HCT116 (cell line): ENCODE measurements around the gene OAT. TPM values are rescaled to one million over a fixed set of nuclear protein-coding genes. Genes with fewer than 3 reads are reported as not detected.

Experiments used
- ATAC-seq: fragments of 200-7000 bp; cut with Tn5 transposase; 2 replicates; pipeline ENCODE4 v1.9.1; 2020; ENCODE audit warnings: mild to moderate bottlenecking, moderate library complexity
- BruUV-seq: library from RNA; stranded (reverse); fragments of 400-500 nt; replicated peaks from 2 replicates; lab custom pipeline; 2021; lab: Mats Ljungman, UMichigan
- CTCF ChIA-PET: fragments of 300-600 bp; sonication (Branson Sonifier 250); formaldehyde crosslinking; loops from one replicate; lab custom pipeline; 2021; ENCODE audit warnings: antibody characterized with exemption; lab: Charles Lee
- POLR2A ChIA-PET: fragments of 300-600, 350-600 bp; sonication (Branson Sonifier 250); formaldehyde crosslinking; loops from one replicate; lab custom pipeline; 2021; ENCODE audit warnings: antibody characterized with exemption; lab: Charles Lee
- RAD21 ChIA-PET, 2 experiments: fragments of 300-600 bp; sonication (Branson Sonifier 250); formaldehyde crosslinking; loops; one replicate each; lab custom pipeline; 2023; ENCODE audit warnings: low total read pairs in 2 of 2; ENCODE audit not compliant: uncharacterized antibody in 2 of 2, unreplicated experiment in 2 of 2, low non-redundant PET in 1 of 2; lab: Charles Lee
- DNase-seq: peaks from one replicate; pipeline ENCODE4 v3.0.0-alpha.2; 2010; ENCODE audit warnings: low read depth, low spot score
- H2AFZ ChIP-seq: fragments of 200-600 bp; shearing (Covaris generic), sonication (generic); 2 replicates; pipeline ENCODE4 v1.6.1; 2017; ENCODE audit warnings: low read depth, mixed run types, mixed read lengths, antibody characterized with exemption, low read length; ENCODE audit not compliant: poor library complexity, severe bottlenecking
- H3K27ac ChIP-seq: 2 replicates; pipeline ENCODE4 v1.5.1; 2012; ENCODE audit warnings: low read depth, low read length
- H3K27me3 ChIP-seq: fragments of 200-600 bp; sonication (generic); 2 replicates; pipeline ENCODE4 v1.6.1; 2016; ENCODE audit warnings: mixed run types, low read length, mixed read lengths; ENCODE audit not compliant: insufficient read depth
- H3K36me3 ChIP-seq, 2 experiments: fragments of 200-500 bp in 1 of 2; fragments of 200-600 bp in 1 of 2; sonication (Bioruptor generic) in 1 of 2; sonication (generic) in 1 of 2; 2 replicates each; pipeline versions ENCODE4 v1.5.1 to v1.6.1; 2014 to 2016; ENCODE audit warnings: low read length in 2 of 2, inconsistent platforms in 1 of 2, mixed read lengths in 1 of 2, mixed run types in 1 of 2; ENCODE audit not compliant: insufficient read depth in 2 of 2, control insufficient read depth in 1 of 2
- H3K4me1 ChIP-seq, 2 experiments: fragments of 200-600 bp in 1 of 2; sonication (generic) in 1 of 2; 2 replicates each; pipeline versions ENCODE4 v1.5.1 to v1.6.1; 2012 to 2017; ENCODE audit warnings: low read length in 2 of 2, inconsistent platforms in 1 of 2, mild to moderate bottlenecking in 1 of 2, mixed read lengths in 1 of 2, mixed run types in 1 of 2, moderate library complexity in 1 of 2; ENCODE audit not compliant: insufficient read depth in 2 of 2, control insufficient read depth in 1 of 2
- H3K4me2 ChIP-seq: fragments of 200-600 bp; sonication (generic); 2 replicates; pipeline ENCODE4 v1.6.1; 2017; ENCODE audit warnings: mixed run types, low read length, mixed read lengths
- H3K4me3 ChIP-seq, 2 experiments: fragments of 200-600 bp in 1 of 2; sonication (generic) in 1 of 2; replicated peaks in 1 of 2; 2 replicates each; pipeline ENCODE4 v1.5.1; 2011 to 2016; ENCODE audit warnings: low read length in 2 of 2, control low read depth in 1 of 2, low read depth in 1 of 2, mild to moderate bottlenecking in 1 of 2, mixed read lengths in 1 of 2, mixed run types in 1 of 2
- H3K79me2 ChIP-seq: fragments of 200-600 bp; sonication (generic); 2 replicates; pipeline ENCODE4 v1.6.1; 2017; ENCODE audit warnings: mild to moderate bottlenecking, mixed run types, low read length, moderate library complexity, mixed read lengths; ENCODE audit not compliant: insufficient read depth
- H3K9ac ChIP-seq: fragments of 200-600 bp; sonication (generic); 2 replicates; pipeline ENCODE4 v1.6.1; 2016; ENCODE audit warnings: low read length, mixed read lengths
- H3K9me2 ChIP-seq: fragments of 200-600 bp; sonication (generic), shearing (Covaris generic); 2 replicates; pipeline ENCODE4 v1.6.1; 2017; ENCODE audit warnings: mixed run types, mild to moderate bottlenecking, moderate library complexity; ENCODE audit not compliant: insufficient read depth
- H3K9me3 ChIP-seq, 2 experiments: fragments of 200-500 bp in 1 of 2; fragments of 200-600 bp in 1 of 2; sonication (Bioruptor generic) in 1 of 2; sonication (generic) in 1 of 2; 2 replicates each; pipeline ENCODE4 v1.6.1; 2014 to 2017; ENCODE audit warnings: low read length in 2 of 2, mixed read lengths in 2 of 2, inconsistent platforms in 1 of 2, low read depth in 1 of 2, mild to moderate bottlenecking in 1 of 2, mixed run types in 1 of 2, moderate library complexity in 1 of 2; ENCODE audit not compliant: control insufficient read depth in 1 of 2, insufficient read depth in 1 of 2
- H4K20me1 ChIP-seq: fragments of 200-600 bp; sonication (generic), shearing (Covaris generic); 2 replicates; pipeline ENCODE4 v1.6.1; 2017; ENCODE audit warnings: mixed run types, mild to moderate bottlenecking, moderate library complexity; ENCODE audit not compliant: insufficient read depth
- JUND ChIP-seq: IDR thresholded peaks from 2 replicates; pipeline ENCODE4 v1.6.1; 2012
- POLR2AphosphoS5 ChIP-seq: IDR thresholded peaks from 2 replicates; pipeline ENCODE4 v1.6.1; 2011; ENCODE audit warnings: mild to moderate bottlenecking, low read depth, low read length, moderate library complexity
- REST ChIP-seq: IDR thresholded peaks from 2 replicates; pipeline ENCODE4 v1.6.1; 2012; ENCODE audit warnings: low read depth
- TCF7L2 ChIP-seq: IDR thresholded peaks from 2 replicates; pipeline ENCODE4 v1.7.0; 2011; ENCODE audit warnings: borderline replicate concordance, inconsistent platforms; ENCODE audit not compliant: insufficient read depth, insufficient read length; ENCODE audit errors: extremely low read depth
- intact Hi-C: fragments of 100-400 bp; cut with micrococcal nuclease; formaldehyde crosslinking; loops from 2 replicates; pipeline ENCODE4 v1.10.0; 2022
- total RNA-seq: library from RNA; stranded (reverse); gene quantifications from one replicate; pipeline ENCODE4 v1.2.1, GENCODE V29; 2021; ENCODE audit not compliant: unreplicated experiment

Gene OAT
- total RNA-seq, 1 experiment from 2014 or later = 133 TPM

- Histone ChIP-seq H3K27me3 (no peaks in the 10 kb centered on the region), H2AFZ (peak overlapping the region; percentile 84), H3K9me3 (no peaks in the 10 kb centered on the region), H3K4me2 (peak overlapping the region; percentile 79), H3K36me3 (no peaks in the 10 kb centered on the region), H3K27ac (0 out of 2 replicates have a peak overlapping the region, but pooled peaks have one; percentile 0), H3K4me1 (peaks cover 12 to 18% of the 10 kb centered on the region in 2 experiments), H3K79me2 (no peaks in the 10 kb centered on the region), H3K9ac (peak overlapping the region; percentile 32), H3K4me3 (peak overlapping the region; percentile 10 to 36; a peak in 2 of 4 replicates), H4K20me1 (no peaks in the 10 kb centered on the region), H3K9me2 (no peaks in the 10 kb centered on the region)
- ATAC-seq (peak; percentile 98), DNase-seq (peak; percentile 78)
- intact Hi-C loops = no loop called here
- RAD21 ChIA-PET = interaction anchor here (1.0 to 2.2 kb wide), 3 partner anchors 10 to 384 kb away, joined by 4 to 9 read pairs (median 7); no protein-coding TSS in a partner anchor
- no peak for TF ChIP-seq JUND
- peak; percentile 24 for TF ChIP-seq TCF7L2
- TF ChIP-seq REST = no peak
- peak; percentile 55; the same call in 1 of the 2 replicates for TF ChIP-seq POLR2AphosphoS5
- no TSS peak for BruUV-seq
- POLR2A ChIA-PET = interaction anchor here (0.6 to 1.2 kb wide), 6 partner anchors 10 to 1225 kb away, joined by 3 to 4 read pairs (median 3); partner anchors contain the start of gene BUB3
- CTCF ChIA-PET = interaction anchor here (1.1 to 3.5 kb wide), 3 partner anchors 10 to 384 kb away, joined by 3 to 29 read pairs (median 23); no protein-coding TSS in a partner anchor
These were observed 39.7 kb downstream of the OAT start for GRCh38 chr10:124378881-124379471.
